Left ventricle myocardium superior (tissue), 1 donor: Measurements from ENCODE around the gene MOSMO. TPM values are rescaled to one million over a fixed set of nuclear protein-coding genes. Genes with fewer than 3 reads are reported as not detected.
"Not testable (repeated sequence)": the region's sequence is repeated elsewhere in the genome, so short reads cannot be mapped to it uniquely, and the experiment has no call there.

Experiments used
- ATAC-seq: fragments of 200-7000 bp; cut with Tn5 transposase; one replicate; pipeline ENCODE4 v1.9.1; 2020; ENCODE audit warnings: mild to moderate bottlenecking, moderate library complexity
- DNase-seq: peaks from one replicate; pipeline ENCODE4 v3.0.0-alpha.2; 2020
- intact Hi-C: fragments of 100-400 bp; cut with micrococcal nuclease; formaldehyde crosslinking; loops from one replicate; pipeline ENCODE4 v1.11.0; 2022
- total RNA-seq: library from RNA; stranded (reverse); fragmentation: NEBNext Ultra II Directional; extraction: Animal tissue kit (Norgen Biotek cat#: 25700); gene quantifications from one replicate; pipeline ENCODE4 v1.2.1, GENCODE V29; 2021
- donor health status: DM: no; HTN: yes; CAD: no; lungs with severe emphysema.

MOSMO gene
- total RNA-seq, 1 donor from 2014 or later, result 11.3 TPM

DNA sequence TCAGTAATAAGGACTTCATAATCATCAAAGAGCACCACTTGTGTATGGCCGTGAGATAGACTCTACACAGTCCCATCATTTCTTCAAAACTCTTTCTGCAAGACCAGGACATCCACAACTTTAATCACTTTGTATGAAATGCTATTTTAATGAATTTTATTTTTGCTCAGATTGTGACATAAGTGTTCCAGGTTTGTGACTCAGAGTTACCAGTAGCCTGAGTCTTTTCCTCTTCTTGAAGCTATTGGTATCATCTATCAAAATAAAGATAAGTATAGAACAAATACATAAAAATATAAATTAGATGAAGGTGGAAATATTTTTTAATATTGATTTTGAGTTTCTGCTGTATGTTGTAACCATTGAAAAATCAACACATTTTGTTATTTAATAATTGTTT lies 67.9 kb downstream of the MOSMO start:
- no peak for DNase-seq
- no peak for ATAC-seq
- intact Hi-C loops, result loop anchor here (5.0 kb wide), 1 partner anchor 73 kb away; the partner anchor contains the start of gene PDZD9

DNA sequence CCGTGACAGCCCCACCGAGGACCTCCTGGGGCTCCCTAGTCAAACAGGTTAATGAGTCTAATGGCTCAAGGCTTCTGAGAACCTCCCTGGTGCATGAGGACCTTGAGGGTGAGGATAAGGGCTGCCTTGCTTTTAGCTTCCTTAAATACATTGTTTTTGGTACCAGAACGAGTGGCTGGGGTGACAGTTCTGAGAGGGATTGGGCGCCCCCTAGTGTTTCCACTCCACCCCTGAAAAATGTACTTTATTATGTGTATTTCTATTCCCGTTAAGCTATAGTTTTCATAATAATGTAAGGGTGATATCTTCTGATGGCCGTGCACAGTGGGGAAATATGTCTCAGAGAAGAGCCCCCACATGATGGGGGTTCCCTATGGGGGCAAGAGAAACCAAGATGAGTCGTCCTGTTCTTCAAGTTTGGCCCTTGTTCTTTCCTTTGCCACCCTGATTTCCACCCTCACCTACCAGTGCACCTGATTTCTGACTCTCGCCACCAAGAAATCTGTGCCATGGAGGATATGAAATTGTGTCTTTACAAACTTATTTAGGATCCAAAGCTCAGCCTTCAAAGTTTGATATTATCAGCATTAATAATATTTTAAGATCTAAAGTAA lies 69.9 kb downstream of the MOSMO start:
- peak; percentile 49 for ATAC-seq
- intact Hi-C loops, result loop anchor here (5.0 kb wide), 1 partner anchor 76 kb away; the partner anchor contains the start of gene PDZD9
- peak; percentile 67 for DNase-seq

DNA sequence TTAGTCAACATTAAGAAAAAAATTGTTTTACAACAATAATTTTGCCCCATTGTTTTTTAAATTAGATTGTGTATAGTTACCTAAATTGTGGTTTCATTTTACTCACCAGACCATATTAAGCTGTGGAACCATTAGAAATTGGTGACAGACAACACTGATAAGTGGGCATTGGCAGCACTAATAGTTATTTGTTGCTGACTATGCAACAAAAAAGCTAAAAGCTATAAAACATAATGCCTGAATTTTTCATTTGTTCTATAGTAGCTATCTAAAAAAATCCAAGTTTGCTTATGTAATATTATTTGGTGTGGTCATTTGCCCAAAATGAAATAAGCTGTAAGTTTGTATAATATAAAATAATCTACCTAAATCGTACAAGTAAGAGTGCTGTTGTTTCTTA lies 70.7 kb downstream of the MOSMO start:
- intact Hi-C loops, result loop anchor here (5.0 kb wide), 1 partner anchor 76 kb away; the partner anchor contains the start of gene PDZD9
- DNase-seq (no peak), ATAC-seq (no peak)

GRCh38 chr16:22081050-22081449 lies 73.1 kb downstream of the MOSMO start:
- ATAC-seq (no peak), DNase-seq (no peak)
- intact Hi-C loops, result loop anchor here (10.0 kb wide), 1 partner anchor 104 kb away; no protein-coding TSS in a partner anchor

DNA sequence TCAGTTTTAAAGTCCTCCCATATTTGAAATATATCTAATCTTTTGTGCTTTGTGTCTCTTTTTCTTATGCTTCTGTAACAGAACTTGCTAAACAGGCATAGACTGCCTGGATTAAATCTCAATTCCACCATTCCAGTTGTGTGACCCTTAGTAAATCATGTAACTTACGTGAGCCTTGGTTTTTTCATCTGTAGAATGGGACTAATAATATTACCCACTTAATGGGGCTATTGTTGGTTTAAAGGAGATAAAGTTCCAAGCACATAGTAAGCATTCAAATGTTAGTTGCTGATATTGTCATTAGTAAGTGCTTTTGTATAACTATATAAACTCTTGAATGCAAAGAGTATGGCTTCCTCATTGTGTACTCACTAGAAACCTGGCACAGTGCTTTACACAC lies 78.5 kb downstream of the MOSMO start:
- no peak for DNase-seq
- intact Hi-C loops, result loop anchor here (10.0 kb wide), 1 partner anchor 98 kb away; no protein-coding TSS in a partner anchor

DNA sequence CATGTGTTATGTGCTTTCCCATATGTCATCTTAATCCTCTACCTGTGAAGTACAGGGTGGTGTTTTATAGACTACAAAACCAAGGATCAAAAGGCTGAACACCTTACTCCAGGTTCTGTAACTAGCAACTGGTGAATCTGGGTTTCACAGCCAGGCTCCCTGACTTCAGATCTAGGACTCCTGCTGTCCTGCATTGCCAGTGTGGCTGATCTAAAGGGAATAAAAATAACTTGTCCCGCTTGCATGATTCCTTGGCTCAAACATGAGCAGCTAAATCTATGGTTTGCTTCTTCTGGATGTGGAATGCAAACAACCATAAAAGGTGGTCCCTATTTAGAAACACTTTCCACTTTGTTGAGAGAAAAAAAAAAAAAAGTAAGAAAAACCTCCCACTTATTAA lies 80.7 kb downstream of the MOSMO start:
- intact Hi-C loops, result loop anchor here (10.0 kb wide), 1 partner anchor 96 kb away; no protein-coding TSS in a partner anchor
- ATAC-seq (peak; percentile 66), DNase-seq (no peak)

More for the DNA sequence above, 78.5 kb downstream of the MOSMO start:
- no peak for ATAC-seq

DNA sequence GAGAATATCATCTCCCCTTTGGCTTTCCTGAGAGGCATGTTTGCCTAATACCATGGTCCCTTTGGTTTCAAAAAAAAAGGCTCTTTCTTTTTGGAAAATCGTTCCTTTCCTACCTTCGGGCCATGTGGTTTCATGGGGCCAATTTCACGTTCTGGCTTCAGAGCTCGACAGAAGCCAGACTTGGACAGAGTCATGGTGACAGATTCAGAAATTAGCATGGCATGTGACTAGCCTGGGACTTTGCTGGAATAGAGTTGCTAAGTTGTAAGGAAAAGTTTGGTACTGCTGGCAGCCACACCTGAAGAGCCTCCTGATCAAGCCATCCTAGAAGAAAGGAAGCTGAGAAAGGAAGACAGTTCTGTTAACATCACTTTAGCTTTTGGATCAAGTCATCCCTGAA lies 82.0 kb downstream of the MOSMO start:
- ATAC-seq (peak; percentile 57), DNase-seq (no peak)
- intact Hi-C loops, result loop anchor here (10.0 kb wide), 1 partner anchor 95 kb away; no protein-coding TSS in a partner anchor

DNA sequence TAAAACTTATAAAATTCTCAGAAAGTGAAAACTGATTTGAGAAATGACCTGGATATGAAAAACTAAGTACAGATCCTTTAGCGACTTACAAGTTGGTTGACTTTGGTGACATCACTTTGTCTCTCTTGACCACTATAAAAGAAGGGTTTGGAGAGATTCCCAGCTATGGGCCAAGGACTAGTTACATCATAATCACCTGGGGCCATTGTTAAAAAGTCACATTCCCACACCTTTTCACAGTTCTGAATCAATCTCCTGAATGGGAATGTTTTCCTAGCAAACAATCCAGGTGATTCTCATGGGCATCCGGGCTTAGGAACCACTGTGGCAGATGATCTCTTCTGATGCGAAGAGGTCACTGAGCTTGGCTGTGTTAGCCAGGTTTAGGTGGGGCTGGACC lies 83.8 kb downstream of the MOSMO start:
- DNase-seq (no peak), ATAC-seq (no peak)
- intact Hi-C loops, result no loop called here

DNA sequence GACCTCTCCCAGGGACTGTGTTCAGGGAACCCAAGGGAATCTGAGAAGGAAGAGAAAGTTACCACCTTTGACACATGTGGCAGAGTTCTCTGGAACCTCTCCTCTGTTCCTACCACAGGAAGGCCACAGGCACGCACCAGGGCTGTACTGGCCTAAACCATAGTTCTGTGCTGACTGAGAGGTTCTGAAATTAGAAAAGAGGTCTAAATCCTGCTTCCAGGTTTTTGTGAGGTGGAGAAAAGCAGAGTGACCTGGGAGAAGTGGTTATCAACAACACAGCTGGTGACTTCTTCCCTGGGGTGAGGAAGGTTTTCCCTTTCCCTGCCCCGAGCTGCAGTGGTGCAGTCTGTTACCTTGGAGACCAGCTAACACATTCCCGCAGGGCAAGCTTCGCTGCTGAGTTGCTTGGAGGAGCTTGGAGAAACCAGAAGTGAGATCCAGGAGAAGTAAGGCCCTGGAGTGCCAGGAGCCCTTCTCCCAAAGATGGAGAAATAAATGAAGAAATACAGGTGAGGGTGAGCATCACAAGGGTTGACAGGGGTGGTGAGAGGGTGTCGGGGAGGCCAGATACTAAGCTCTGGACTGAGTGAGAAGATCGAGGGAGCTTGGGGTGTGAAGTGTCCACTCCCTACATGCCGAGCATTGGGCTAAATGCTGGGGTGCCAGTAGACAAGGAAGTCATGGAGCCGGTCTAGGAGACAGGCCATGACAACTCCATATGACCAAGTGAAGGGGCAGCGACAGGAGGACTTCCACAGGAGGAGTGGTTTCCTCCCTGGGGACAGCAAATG lies 84.4 kb downstream of the MOSMO start, which contains the start of gene VWA3A:
TSS of gene VWA3A (plus strand) at position 399 of the 791 bp plus-strand sequence. CDS start at position 496, 97 bp downstream.
- ATAC-seq (peak; percentile 68), DNase-seq (no peak)
- intact Hi-C loops, result no loop called here

DNA sequence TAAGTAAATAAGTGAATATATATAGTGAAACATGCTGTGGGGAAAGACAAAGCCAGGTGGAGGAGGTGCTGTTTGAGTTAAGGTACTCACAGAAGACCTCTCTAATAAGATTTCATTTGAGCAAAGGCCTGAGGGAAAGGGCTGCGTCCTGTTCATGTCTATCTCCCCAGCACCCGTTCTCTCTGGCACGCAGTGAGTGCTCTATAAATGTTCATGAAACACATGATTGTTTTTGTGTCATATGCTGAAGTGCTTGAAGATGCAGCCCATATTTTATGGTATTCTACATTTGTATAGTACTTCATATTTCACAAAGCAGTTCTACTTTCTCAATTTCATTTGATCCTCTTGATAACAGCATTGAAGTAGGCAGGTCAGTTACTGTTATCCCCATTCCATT lies 85.4 kb downstream of the MOSMO start:
- DNase-seq (no peak), ATAC-seq (no peak)
- intact Hi-C loops, result no loop called here

- intact Hi-C loops, result no loop called here
- ATAC-seq (no peak), DNase-seq (no peak)
Observed at GRCh38 chr16:22093996-22094395, 86.1 kb downstream of the MOSMO start.

- no peak for DNase-seq
- intact Hi-C loops, result loop anchor here (5.0 kb wide), 1 partner anchor 96 kb away; the partner anchor contains the start of gene PDZD9
- peak; percentile 74 for ATAC-seq
Observed at GRCh38 chr16:22098405-22099255, 90.7 kb downstream of the MOSMO start.

- DNase-seq, result no peak
- intact Hi-C loops, result loop anchor here (5.0 kb wide), 1 partner anchor 97 kb away; the partner anchor contains the start of gene PDZD9
- ATAC-seq, result no peak
Observed at GRCh38 chr16:22099256-22099975, 91.5 kb downstream of the MOSMO start.

- DNase-seq (no peak), ATAC-seq (no peak)
- intact Hi-C loops, result no loop called here
Observed at GRCh38 chr16:22103441-22103840, 95.5 kb downstream of the MOSMO start.

DNA sequence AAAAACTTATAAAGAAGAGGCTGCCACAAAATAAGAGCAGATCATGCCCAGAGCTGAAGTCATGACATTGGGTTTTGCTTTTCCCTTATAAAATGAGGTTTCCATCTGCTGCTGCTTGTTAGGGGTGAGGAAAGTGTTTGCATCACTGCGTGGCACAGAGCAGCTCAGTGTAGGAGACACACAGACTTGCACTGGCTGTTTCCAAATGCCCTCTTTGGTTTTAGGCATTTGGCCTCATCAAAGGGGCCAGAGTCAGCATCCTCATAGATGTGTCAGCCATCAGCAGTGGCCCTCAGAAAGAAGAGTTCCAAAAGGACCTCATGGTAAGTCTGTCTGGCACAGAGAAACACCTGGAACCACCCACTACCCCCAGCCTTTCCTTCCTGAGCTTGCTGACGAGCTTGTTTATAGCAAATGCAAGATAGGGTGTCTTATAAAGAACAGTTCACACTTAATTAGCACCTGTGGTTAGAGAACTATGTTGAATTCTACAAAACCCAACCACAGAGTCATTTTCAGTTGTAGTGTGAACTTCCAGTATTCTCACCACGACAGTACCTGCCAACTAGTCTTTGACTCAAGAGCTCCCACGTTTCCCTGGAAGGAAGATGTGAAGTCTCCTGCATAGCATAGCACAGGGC lies 101.5 kb downstream of the MOSMO start:
- no peak for DNase-seq
- intact Hi-C loops, result no loop called here
- ATAC-seq, result no peak

DNA sequence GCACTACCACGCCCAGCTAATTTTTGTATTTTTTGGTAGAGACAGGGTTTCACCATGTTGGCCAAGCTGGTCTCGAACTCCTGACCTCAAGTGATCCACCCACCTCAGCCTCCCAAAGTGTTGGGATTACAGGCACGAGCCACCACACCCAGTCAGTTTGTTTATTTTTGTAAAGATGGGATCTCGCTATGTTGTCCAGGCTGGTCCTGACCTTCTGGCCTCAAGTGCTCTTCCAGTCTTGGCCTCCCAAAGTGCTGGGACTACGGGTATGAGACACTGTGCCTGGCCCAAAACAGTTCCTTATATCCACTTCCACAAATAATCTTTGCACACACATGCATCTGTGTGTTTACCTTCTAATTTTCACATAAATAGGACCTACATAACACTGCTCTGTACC lies 103.7 kb downstream of the MOSMO start:
- ATAC-seq, DNase-seq, intact Hi-C loops: not testable (repeated sequence)

DNA sequence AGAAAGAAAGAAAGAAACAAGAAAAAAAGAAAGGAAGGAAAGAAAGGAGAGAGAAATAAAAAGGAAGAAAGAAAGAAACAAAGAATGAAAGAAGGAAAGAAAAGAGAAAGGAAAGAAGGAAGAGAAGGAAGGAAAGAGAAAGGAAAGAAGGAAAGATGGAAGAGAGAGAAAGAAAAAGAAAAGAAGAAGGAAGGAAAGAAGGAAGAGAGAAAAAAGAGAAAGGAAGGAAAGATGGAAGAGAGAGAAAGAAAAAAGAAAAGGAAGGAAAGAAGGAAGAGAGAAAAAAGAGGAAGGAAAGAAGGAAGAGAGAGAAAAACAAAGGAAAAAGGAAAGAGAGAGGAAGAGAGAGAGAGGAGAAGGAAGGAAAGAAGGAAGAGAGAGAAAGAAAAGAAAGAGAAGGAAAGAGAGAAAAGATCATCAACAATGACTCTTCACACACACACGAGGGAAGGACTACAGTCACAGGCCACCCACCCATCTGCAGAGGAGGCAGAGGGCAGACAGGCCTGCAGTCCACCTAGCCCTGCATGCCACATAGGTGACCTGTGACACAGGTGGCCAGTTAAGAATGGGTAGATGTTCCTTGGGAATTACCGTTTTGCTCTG lies 108.3 kb downstream of the MOSMO start:
- DNase-seq (no peak), ATAC-seq (no peak)
- intact Hi-C loops, result no loop called here

GRCh38 chr16:22117609-22118008 lies 109.7 kb downstream of the MOSMO start:
- ATAC-seq, result no peak
- intact Hi-C loops, result no loop called here
- no peak for DNase-seq
